HepG2 (cell line): Measurements from ENCODE around the gene FUT6. TPM values are rescaled to one million over a fixed set of nuclear protein-coding genes. Genes with fewer than 3 reads are reported as not detected.

Experiments
- ATF7 ChIP-seq, 2 experiments: fragments of 450-650 bp in 1 of 2; sonication (generic) in 1 of 2; formaldehyde crosslinking in 1 of 2; IDR thresholded peaks; 2 replicates each; pipeline versions ENCODE4 v1.4.0 to v1.6.1; 2016 to 2020; ENCODE audit warnings: antibody characterized with exemption in 1 of 2, mild to moderate bottlenecking in 1 of 2, missing genetic modification reagents in 1 of 2
- CBX1 ChIP-seq: IDR thresholded peaks from one replicate; pipeline ENCODE4 v1.6.1; 2016; ENCODE audit warnings: antibody characterized with exemption, low read depth
- FOXA1 ChIP-seq, 2 experiments: fragments of 450-650 bp in 1 of 2; sonication (generic) in 1 of 2; formaldehyde crosslinking in 1 of 2; IDR thresholded peaks; 2 replicates each; pipeline versions ENCODE4 v1.4.0 to v1.6.1; 2016 to 2020; ENCODE audit warnings: missing genetic modification reagents in 1 of 2
- FOXA3 ChIP-seq: IDR thresholded peaks from 2 replicates; pipeline ENCODE4 v1.6.1; 2016; ENCODE audit warnings: missing genetic modification reagents, missing compliant biosample characterization
- GFI1 ChIP-seq: sonication (generic); formaldehyde crosslinking; IDR thresholded peaks from 2 replicates; pipeline ENCODE4 v1.5.0; 2020; ENCODE audit warnings: missing genetic modification reagents, mild to moderate bottlenecking, borderline replicate concordance
- HMG20A ChIP-seq: IDR thresholded peaks from 2 replicates; pipeline ENCODE4 v1.6.1; 2016; ENCODE audit warnings: borderline replicate concordance
- HNRNPK ChIP-seq: fragments of 200-400 bp; formaldehyde crosslinking; IDR thresholded peaks from 2 replicates; pipeline ENCODE4 v1.6.1; 2018; ENCODE audit warnings: low read length, low read depth, moderate library complexity, mild to moderate bottlenecking; ENCODE audit not compliant: poor library complexity, severe bottlenecking
- KLF11 ChIP-seq: IDR thresholded peaks from 2 replicates; pipeline ENCODE4 v1.6.1; 2016; ENCODE audit warnings: missing compliant biosample characterization
- MED13 ChIP-seq: sonication (generic); formaldehyde crosslinking; IDR thresholded peaks from 2 replicates; pipeline ENCODE4 v1.5.0; 2020; ENCODE audit warnings: missing genetic modification reagents
- NCOA1 ChIP-seq: sonication (generic); formaldehyde crosslinking; IDR thresholded peaks from 2 replicates; pipeline ENCODE4 v1.9.0; 2021; ENCODE audit warnings: missing genetic modification reagents
- PCBP1 ChIP-seq: fragments of 200-400 bp; formaldehyde crosslinking; IDR thresholded peaks from 2 replicates; pipeline ENCODE4 v1.6.1; 2017; ENCODE audit warnings: mild to moderate bottlenecking, low read depth, low read length, borderline replicate concordance
- POGZ ChIP-seq: sonication (generic); formaldehyde crosslinking; IDR thresholded peaks from 2 replicates; pipeline ENCODE4 v1.4.0; 2020; ENCODE audit warnings: mild to moderate bottlenecking, missing genetic modification reagents
- PRMT3 ChIP-seq: sonication (generic); formaldehyde crosslinking; IDR thresholded peaks from 2 replicates; pipeline ENCODE4 v1.8.1; 2022; ENCODE audit warnings: low read depth, mild to moderate bottlenecking, moderate library complexity, missing genetic modification reagents, borderline replicate concordance
- REL ChIP-seq: sonication (generic); formaldehyde crosslinking; conservative IDR thresholded peaks from 2 replicates; pipeline ENCODE4 v1.8.0; 2022; ENCODE audit warnings: mild to moderate bottlenecking, missing genetic modification reagents, moderate library complexity
- SMC3 ChIP-seq: IDR thresholded peaks from 2 replicates; pipeline ENCODE4 v1.6.1; 2011; ENCODE audit warnings: low read length, improper control_type of control experiment
- SOX5 ChIP-seq: IDR thresholded peaks from 2 replicates; pipeline ENCODE4 v1.6.1; 2016; ENCODE audit warnings: borderline replicate concordance
- STAT5B ChIP-seq: sonication (generic); formaldehyde crosslinking; IDR thresholded peaks from 2 replicates; pipeline ENCODE4 v1.4.0; 2020; ENCODE audit warnings: missing genetic modification reagents
- ZBTB8A ChIP-seq: sonication (generic); formaldehyde crosslinking; IDR thresholded peaks from 2 replicates; pipeline ENCODE4 v1.4.0; 2020; ENCODE audit warnings: mild to moderate bottlenecking, low read depth, missing genetic modification reagents, borderline replicate concordance
- ZEB1 ChIP-seq: IDR thresholded peaks from 2 replicates; pipeline ENCODE4 v1.6.1; 2012; ENCODE audit warnings: mild to moderate bottlenecking, low read depth, inconsistent platforms; ENCODE audit not compliant: insufficient replicate concordance
- ZNF251 ChIP-seq: sonication (generic); formaldehyde crosslinking; IDR thresholded peaks from 2 replicates; pipeline ENCODE4 v1.9.0; 2021; ENCODE audit warnings: mild to moderate bottlenecking, missing genetic modification reagents
- ZNF253 ChIP-seq: sonication (generic); formaldehyde crosslinking; IDR thresholded peaks from 2 replicates; pipeline ENCODE4 v1.8.0; 2022; ENCODE audit warnings: mild to moderate bottlenecking, missing genetic modification reagents, borderline replicate concordance
- ZNF282 ChIP-seq: fragments of 450-650 bp; IDR thresholded peaks from 2 replicates; pipeline ENCODE4 v1.6.1; 2018; ENCODE audit not compliant: partially characterized antibody
- ZNF557 ChIP-seq: sonication (generic); formaldehyde crosslinking; IDR thresholded peaks from 2 replicates; pipeline ENCODE4 v1.4.0; 2020; ENCODE audit warnings: missing genetic modification reagents
- ZNF83 ChIP-seq: sonication (generic); formaldehyde crosslinking; IDR thresholded peaks from 2 replicates; pipeline ENCODE4 v1.4.0; 2020; ENCODE audit warnings: missing genetic modification reagents, mild to moderate bottlenecking, borderline replicate concordance
- ZNF878 ChIP-seq: sonication (generic); formaldehyde crosslinking; IDR thresholded peaks from 2 replicates; pipeline ENCODE4 v1.8.1; 2023; ENCODE audit warnings: mild to moderate bottlenecking, missing genetic modification reagents, moderate library complexity
- ZSCAN22 ChIP-seq: sonication (generic); formaldehyde crosslinking; IDR thresholded peaks from 2 replicates; pipeline ENCODE4 v1.4.0; 2020; ENCODE audit warnings: mild to moderate bottlenecking, missing genetic modification reagents
- polyA plus RNA-seq, 8 experiments: library from polyadenylated mRNA; depleted of rRNA in 3 of 8; stranded (reverse) in 7 of 8; unstranded in 1 of 8; fragments of >200 nt; fragmentation: Illumina TruSeq in 4 of 8; extraction: Trizol in 4 of 8; gene quantifications; 2 replicates each; pipeline versions ENCODE4 v1.2.1 to v1.2.3, GENCODE V29; 2011 to 2016; ENCODE audit warnings: low read depth in 4 of 8, missing spikeins in 1 of 8, mixed read lengths in 1 of 8; ENCODE audit not compliant: insufficient read depth in 1 of 8
- total RNA-seq, 5 experiments: library from RNA; depleted of rRNA; stranded (reverse); fragments of >200 nt; fragmentation: Illumina TruSeq; extraction: Trizol; gene quantifications; 2 replicates each; pipeline ENCODE4 v1.2.3, GENCODE V29; 2016; ENCODE audit warnings: low read depth in 1 of 5
- TF ChIP-seq, protein P1 (sequence below): sonication (generic); formaldehyde crosslinking; IDR thresholded peaks from 2 replicates; pipeline ENCODE4 v1.8.1; 2023; ENCODE audit warnings: missing genetic modification reagents, inconsistent platforms, borderline replicate concordance
- TF ChIP-seq, protein P2 (sequence below): sonication (generic); formaldehyde crosslinking; IDR thresholded peaks from 2 replicates; pipeline ENCODE4 v1.8.0; 2022; ENCODE audit warnings: mild to moderate bottlenecking, missing genetic modification reagents
- TF ChIP-seq, protein P3 (sequence below): IDR thresholded peaks from 2 replicates; pipeline ENCODE4 v1.6.1; 2016

FUT6 gene
- total and polyA plus RNA-seq, 2 of the 13 experiments (the other 11 are each of a cell fraction or from before 2014, with no cell fraction given): 8.2 to 27.7 TPM

DNA sequence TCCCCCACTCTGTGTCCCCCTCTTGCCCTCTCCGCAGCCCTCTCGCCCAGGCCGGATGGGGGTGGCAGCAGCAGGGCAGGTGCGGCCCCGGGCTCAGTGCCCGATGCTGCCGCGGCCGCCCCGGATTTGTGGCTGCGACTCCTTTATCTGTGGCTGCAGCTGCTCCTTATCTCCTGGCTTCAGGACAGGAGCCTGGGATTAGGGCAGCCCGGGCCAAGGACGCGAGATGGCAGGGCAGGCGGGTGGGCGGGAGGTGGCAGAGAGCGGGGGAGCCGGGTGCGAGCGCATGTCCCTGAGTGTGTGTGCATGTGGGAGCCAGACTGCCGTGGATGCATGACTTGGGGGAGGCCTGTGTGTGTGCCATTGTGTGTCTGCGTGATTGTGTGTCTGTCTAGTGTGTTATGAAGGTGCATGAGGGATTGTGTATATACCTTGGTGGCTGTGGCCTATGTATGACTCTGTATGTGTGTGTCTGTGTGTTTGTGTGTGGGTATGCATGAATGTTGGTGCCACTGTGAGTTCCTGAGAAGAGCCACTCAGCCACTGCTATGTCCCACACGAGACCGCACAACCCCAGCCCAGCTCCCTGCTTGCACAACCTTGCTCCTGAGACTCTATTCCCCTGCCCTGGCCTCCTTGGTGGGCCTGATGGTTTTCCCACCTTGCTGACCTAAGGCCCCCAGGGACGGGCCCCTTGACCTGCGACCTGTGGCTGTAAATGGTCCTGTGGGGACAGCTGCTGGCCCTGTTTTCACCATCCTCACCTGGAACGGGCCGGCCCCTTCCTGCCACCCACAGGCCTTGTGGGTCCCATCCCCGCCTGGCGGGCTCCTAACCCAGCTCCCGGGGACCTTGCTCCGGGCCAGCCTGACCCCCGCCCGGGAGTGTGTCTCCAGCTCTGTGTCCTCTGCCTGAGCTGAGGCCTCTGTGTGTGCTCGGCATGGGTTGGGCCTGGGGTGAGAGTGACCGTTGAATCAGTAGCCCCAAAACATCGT lies 40.0 kb downstream of the FUT6 start (continued):
- TF ChIP-seq, protein P1, sequence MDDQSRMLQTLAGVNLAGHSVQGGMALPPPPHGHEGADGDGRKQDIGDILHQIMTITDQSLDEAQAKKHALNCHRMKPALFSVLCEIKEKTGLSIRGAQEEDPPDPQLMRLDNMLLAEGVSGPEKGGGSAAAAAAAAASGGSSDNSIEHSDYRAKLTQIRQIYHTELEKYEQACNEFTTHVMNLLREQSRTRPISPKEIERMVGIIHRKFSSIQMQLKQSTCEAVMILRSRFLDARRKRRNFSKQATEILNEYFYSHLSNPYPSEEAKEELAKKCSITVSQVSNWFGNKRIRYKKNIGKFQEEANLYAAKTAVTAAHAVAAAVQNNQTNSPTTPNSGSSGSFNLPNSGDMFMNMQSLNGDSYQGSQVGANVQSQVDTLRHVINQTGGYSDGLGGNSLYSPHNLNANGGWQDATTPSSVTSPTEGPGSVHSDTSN (CRISPR knock-in tag): no peak
- TF ChIP-seq GFI1 (CRISPR knock-in tag) (no peak; the same call in 1 of the 2 replicates), ZNF878 (CRISPR knock-in tag) (no peak), POGZ (CRISPR knock-in tag) (no peak), MED13 (CRISPR knock-in tag) (no peak), ZSCAN22 (CRISPR knock-in tag) (no peak), PCBP1 (no peak), ZNF83 (CRISPR knock-in tag) (no peak), KLF11 (CRISPR knock-in tag) (no peak), ZNF253 (CRISPR knock-in tag) (no peak), SMC3 (no peak), FOXA3 (CRISPR knock-in tag) (no peak), ZNF251 (no peak), ATF7 (IDR thresholded peaks at IDR 0.05) (no peak), ATF7 (CRISPR knock-in tag; IDR thresholded peaks at IDR 0.05) (no peak), ZNF557 (CRISPR knock-in tag) (no peak), NCOA1 (CRISPR knock-in tag) (no peak), SOX5 (no peak), STAT5B (CRISPR knock-in tag) (no peak), CBX1 (no peak), ZNF282 (no peak), ZEB1 (no peak), ZBTB8A (CRISPR knock-in tag) (no peak), FOXA1 (IDR thresholded peaks at IDR 0.05) (no peak), FOXA1 (CRISPR knock-in tag; IDR thresholded peaks at IDR 0.05) (no peak), HNRNPK (peak; percentile 66), PRMT3 (CRISPR knock-in tag) (no peak), HMG20A (CRISPR knock-in tag) (no peak), REL (no peak)
- TF ChIP-seq, protein P2, sequence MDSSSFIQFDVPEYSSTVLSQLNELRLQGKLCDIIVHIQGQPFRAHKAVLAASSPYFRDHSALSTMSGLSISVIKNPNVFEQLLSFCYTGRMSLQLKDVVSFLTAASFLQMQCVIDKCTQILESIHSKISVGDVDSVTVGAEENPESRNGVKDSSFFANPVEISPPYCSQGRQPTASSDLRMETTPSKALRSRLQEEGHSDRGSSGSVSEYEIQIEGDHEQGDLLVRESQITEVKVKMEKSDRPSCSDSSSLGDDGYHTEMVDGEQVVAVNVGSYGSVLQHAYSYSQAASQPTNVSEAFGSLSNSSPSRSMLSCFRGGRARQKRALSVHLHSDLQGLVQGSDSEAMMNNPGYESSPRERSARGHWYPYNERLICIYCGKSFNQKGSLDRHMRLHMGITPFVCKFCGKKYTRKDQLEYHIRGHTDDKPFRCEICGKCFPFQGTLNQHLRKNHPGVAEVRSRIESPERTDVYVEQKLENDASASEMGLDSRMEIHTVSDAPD (CRISPR knock-in tag): no peak
- TF ChIP-seq, protein P3, sequence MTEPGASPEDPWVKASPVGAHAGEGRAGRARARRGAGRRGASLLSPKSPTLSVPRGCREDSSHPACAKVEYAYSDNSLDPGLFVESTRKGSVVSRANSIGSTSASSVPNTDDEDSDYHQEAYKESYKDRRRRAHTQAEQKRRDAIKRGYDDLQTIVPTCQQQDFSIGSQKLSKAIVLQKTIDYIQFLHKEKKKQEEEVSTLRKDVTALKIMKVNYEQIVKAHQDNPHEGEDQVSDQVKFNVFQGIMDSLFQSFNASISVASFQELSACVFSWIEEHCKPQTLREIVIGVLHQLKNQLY (CRISPR knock-in tag): no peak
